Peyer's patch (tissue), 4 donors: ENCODE data around the gene IPMK. TPM values are rescaled to one million over a fixed set of nuclear protein-coding genes. Genes with fewer than 3 reads are reported as not detected.

ENCODE experiments used
- DNase-seq, 3 donors: peaks; one replicate each; pipeline ENCODE4 v3.0.0-alpha.2; 2017 to 2019
- H3K27ac ChIP-seq, 4 donors: fragments of 200-600 bp; sonication (generic); one replicate each; pipeline ENCODE4 v1.5.1; 2016 to 2019
- H3K27me3 ChIP-seq, 2 donors: fragments of 200-600 bp; sonication (generic); one replicate each; pipeline ENCODE4 v1.5.1; 2019
- H3K36me3 ChIP-seq, 3 donors: fragments of 200-600 bp; sonication (generic); one replicate each; pipeline ENCODE4 v1.5.1; 2016 to 2019
- H3K4me1 ChIP-seq, 4 donors: fragments of 200-600 bp; sonication (generic); one replicate each; pipeline ENCODE4 v1.5.1; 2016 to 2019
- H3K4me3 ChIP-seq, 4 donors: fragments of 200-600 bp; sonication (generic); 1 replicate in 3 of 4; 2 replicates in 1 of 4; pipeline ENCODE4 v1.5.1; 2016 to 2019; ENCODE audit warnings: mild to moderate bottlenecking in 1 of 4
- H3K9me3 ChIP-seq, 4 donors: fragments of 200-600 bp; sonication (generic); one replicate each; pipeline ENCODE4 v1.5.1; 2016 to 2019; ENCODE audit warnings: mild to moderate bottlenecking in 1 of 4
- CTCF ChIP-seq, 6 experiments: fragments of 450-650 bp in 4 of 6; fragments of 200-600 bp in 2 of 6; sonication (generic) in 1 of 6; IDR thresholded peaks; one replicate each; pipeline ENCODE4 v1.5.1; 2017 to 2019; ENCODE audit warnings: antibody characterized with exemption in 6 of 6, mild to moderate bottlenecking in 3 of 6, moderate library complexity in 1 of 6
- POLR2A ChIP-seq, 2 donors: fragments of 450-650 bp; IDR thresholded peaks; one replicate each; pipeline ENCODE4 v1.5.1; 2017; ENCODE audit warnings: antibody characterized with exemption in 2 of 2, mild to moderate bottlenecking in 2 of 2, moderate library complexity in 2 of 2
- total RNA-seq, 4 donors: library from RNA; depleted of rRNA; stranded (reverse); fragments of >200 nt; gene quantifications; one replicate each; pipeline ENCODE4 v1.1.0, GENCODE V29; 2016

IPMK gene
- total RNA-seq, 4 donors from 2014 or later, result 10.7 to 40.3 (median 19.0) TPM

- Histone ChIP-seq H3K9me3 (no peaks in the 10 kb centered on the region), H3K27ac (no peak overlapping the region), H3K27me3 (no peaks in the 10 kb centered on the region), H3K36me3 (peaks cover 0 to 13% (median 0%) of the 10 kb centered on the region in 3 donors), H3K4me3 (no peak overlapping the region), H3K4me1 (no peaks in the 10 kb centered on the region)
- no peak for DNase-seq
- TF ChIP-seq POLR2A (IDR thresholded peaks at IDR 0.05), result no peak
- TF ChIP-seq CTCF (IDR thresholded peaks at IDR 0.05), result no peak
These were observed 57.5 kb downstream of the IPMK start for GRCh38 chr10:58210160-58210559.

- no peak overlapping the region for H3K27ac ChIP-seq
- no peak overlapping the region for H3K4me3 ChIP-seq
- no peak for DNase-seq
- H3K9me3 ChIP-seq, result no peaks in the 10 kb centered on the region
- TF ChIP-seq CTCF (IDR thresholded peaks at IDR 0.05), result no peak
- no peak for TF ChIP-seq POLR2A (IDR thresholded peaks at IDR 0.05)
- no peaks in the 10 kb centered on the region for H3K27me3 ChIP-seq
- H3K4me1 ChIP-seq, result no peaks in the 10 kb centered on the region
- peaks cover 0 to 13% (median 0%) of the 10 kb centered on the region in 3 donors for H3K36me3 ChIP-seq
These were observed 58.0 kb downstream of the IPMK start for GRCh38 chr10:58209669-58210068.

DNA sequence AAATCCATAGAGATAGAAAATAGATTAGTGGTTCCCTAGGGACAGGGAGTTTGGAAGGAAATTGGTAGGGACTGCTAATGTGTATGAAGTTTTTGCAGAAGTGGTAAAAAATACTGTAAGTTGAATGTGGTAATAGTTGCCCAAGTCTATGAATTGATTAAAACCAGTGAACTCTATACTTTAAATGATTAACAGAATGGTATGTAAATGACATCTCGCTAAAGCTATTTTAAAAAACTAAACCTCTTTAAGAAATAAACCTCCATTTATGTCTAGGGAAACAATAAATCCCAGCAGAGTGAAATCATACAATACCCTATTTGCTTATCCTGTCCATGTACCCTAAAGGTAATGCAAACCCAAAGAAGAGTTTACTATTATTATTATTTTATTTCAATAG, 61.4 kb downstream of the IPMK start:
- no peak overlapping the region for H3K27ac ChIP-seq
- no peak for DNase-seq
- H3K4me1 ChIP-seq, result no peaks in the 10 kb centered on the region
- TF ChIP-seq POLR2A (IDR thresholded peaks at IDR 0.05) (no peak), CTCF (IDR thresholded peaks at IDR 0.05) (no peak)
- no peak overlapping the region for H3K4me3 ChIP-seq
- no peaks in the 10 kb centered on the region for H3K27me3 ChIP-seq
- H3K36me3 ChIP-seq, result peaks cover 0 to 11% (median 0%) of the 10 kb centered on the region in 3 donors
- no peaks in the 10 kb centered on the region for H3K9me3 ChIP-seq

DNA sequence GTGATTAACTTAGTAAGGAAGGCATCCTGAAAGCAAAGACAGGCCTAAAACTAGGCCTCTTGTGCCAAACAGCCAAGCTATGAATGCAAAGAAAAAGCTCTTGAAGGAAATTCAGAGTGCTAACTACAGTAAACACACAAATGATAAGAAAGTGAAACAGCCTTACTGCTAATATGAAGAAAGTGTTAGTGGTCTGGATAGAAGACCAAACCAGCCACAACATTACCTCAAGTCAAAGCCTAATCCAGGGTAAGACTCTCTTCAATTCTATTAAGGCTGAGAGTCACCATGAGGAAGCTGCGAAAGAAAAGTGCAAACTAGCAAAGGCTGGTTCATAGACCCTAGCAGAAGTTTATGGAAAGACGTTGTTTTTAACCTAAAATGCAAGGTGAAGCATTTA, 66.0 kb downstream of the IPMK start:
- DNase-seq, result no peak
- TF ChIP-seq POLR2A (IDR thresholded peaks at IDR 0.05) (no peak), CTCF (IDR thresholded peaks at IDR 0.05) (no peak)
- no peaks in the 10 kb centered on the region for H3K9me3 ChIP-seq
- no peak overlapping the region for H3K4me3 ChIP-seq
- H3K4me1 ChIP-seq, result no peaks in the 10 kb centered on the region
- H3K27ac ChIP-seq, result no peak overlapping the region
- H3K36me3 ChIP-seq, result no peaks in the 10 kb centered on the region
- no peaks in the 10 kb centered on the region for H3K27me3 ChIP-seq

GRCh38 chr10:58189269-58189668, 78.4 kb downstream of the IPMK start:
- H3K9me3 ChIP-seq, result no peaks in the 10 kb centered on the region
- H3K36me3 ChIP-seq, result no peaks in the 10 kb centered on the region
- no peak overlapping the region for H3K27ac ChIP-seq
- H3K27me3 ChIP-seq, result no peaks in the 10 kb centered on the region
- H3K4me1 ChIP-seq, result no peaks in the 10 kb centered on the region
- H3K4me3 ChIP-seq, result no peak overlapping the region
- no peak for DNase-seq
- no peak for TF ChIP-seq CTCF (IDR thresholded peaks at IDR 0.05)
- TF ChIP-seq POLR2A (IDR thresholded peaks at IDR 0.05), result no peak

- no peaks in the 10 kb centered on the region for H3K9me3 ChIP-seq
- TF ChIP-seq POLR2A (IDR thresholded peaks at IDR 0.05) (no peak), CTCF (IDR thresholded peaks at IDR 0.05) (no peak)
- H3K36me3 ChIP-seq, result no peaks in the 10 kb centered on the region
- H3K27ac ChIP-seq, result no peak overlapping the region
- no peaks in the 10 kb centered on the region for H3K4me1 ChIP-seq
- H3K27me3 ChIP-seq, result no peaks in the 10 kb centered on the region
- H3K4me3 ChIP-seq, result no peak overlapping the region
- no peak for DNase-seq
These were observed 83.5 kb downstream of the IPMK start for GRCh38 chr10:58184120-58184670.
